K562 (cell line): ENCODE results near the gene DKKL1. TPM values are rescaled to one million over a fixed set of nuclear protein-coding genes. Genes with fewer than 3 reads are reported as not detected.
A peak's percentile ranks its signal among the peaks of the same experiment; 100 is the strongest.

ENCODE experiments used
- CREB1 ChIP-seq, 2 experiments: sonication (generic) in 1 of 2; formaldehyde crosslinking in 1 of 2; IDR thresholded peaks; 2 replicates each; pipeline versions ENCODE4 v1.6.1 to v1.8.0; 2012 to 2022; ENCODE audit warnings: inconsistent platforms in 1 of 2, mild to moderate bottlenecking in 1 of 2, missing genetic modification reagents in 1 of 2, moderate library complexity in 1 of 2
- GABPB1 ChIP-seq: sonication (generic); formaldehyde crosslinking; IDR thresholded peaks from 2 replicates; pipeline ENCODE4 v1.8.0; 2022; ENCODE audit warnings: mild to moderate bottlenecking, missing genetic modification reagents
- NFYB ChIP-seq: IDR thresholded peaks from 2 replicates; pipeline ENCODE4 v1.6.1; 2011; ENCODE audit warnings: mild to moderate bottlenecking, moderate library complexity; ENCODE audit not compliant: insufficient read length; ENCODE audit errors: extremely low read depth
- ZNF175 ChIP-seq: fragments of 200-800 bp; sonication (Bioruptor generic); IDR thresholded peaks from 2 replicates; pipeline ENCODE4 v1.6.1; 2016; ENCODE audit warnings: low read depth, mild to moderate bottlenecking, missing genetic modification characterization, missing compliant biosample characterization
- polyA plus RNA-seq, 8 experiments: library from polyadenylated mRNA; depleted of rRNA in 4 of 8; stranded (reverse) in 5 of 8; unstranded in 3 of 8; fragments of >200 nt; fragmentation: Nextera tagmentation in 2 of 8; fragmentation: Illumina TruSeq in 1 of 8; extraction: Ambion mirVana in 2 of 8; extraction: Trizol in 1 of 8; gene quantifications; 2 replicates each; pipeline versions ENCODE4 v1.2.1 to v1.2.3, GENCODE V29; 2011 to 2014; ENCODE audit warnings: inconsistent platforms in 1 of 8, missing spikeins in 1 of 8
- total RNA-seq, 7 experiments: library from RNA; depleted of rRNA in 6 of 7; stranded (reverse); fragments of >200 nt in 6 of 7; fragmentation: Illumina TruSeq in 2 of 7; extraction: Trizol in 2 of 7; gene quantifications; 2 replicates each; pipeline versions ENCODE4 v1.2.1 to v1.2.3, GENCODE V29; 2011 to 2021; ENCODE audit warnings: low replicate concordance in 1 of 7
- TF ChIP-seq, protein P1 (sequence below): sonication (generic); formaldehyde crosslinking; IDR thresholded peaks from 2 replicates; pipeline ENCODE4 v1.8.0; 2022; ENCODE audit warnings: missing genetic modification reagents, mild to moderate bottlenecking, moderate library complexity, borderline replicate concordance
- TF ChIP-seq, protein P2 (sequence below): fragments of 450-650 bp; IDR thresholded peaks from 2 replicates; pipeline ENCODE4 v1.6.1; 2018; ENCODE audit not compliant: partially characterized antibody
- TF ChIP-seq, protein P3 (sequence below): fragments of 450-650 bp; IDR thresholded peaks from 2 replicates; pipeline ENCODE4 v1.6.1; 2016; ENCODE audit warnings: mild to moderate bottlenecking, moderate library complexity

The DKKL1 gene
- total and polyA plus RNA-seq, 9 of the 15 experiments (the other 6 are each of a cell fraction or from before 2014, with no cell fraction given) = 0.15 to 1.7 (median 0.52) TPM

DNA sequence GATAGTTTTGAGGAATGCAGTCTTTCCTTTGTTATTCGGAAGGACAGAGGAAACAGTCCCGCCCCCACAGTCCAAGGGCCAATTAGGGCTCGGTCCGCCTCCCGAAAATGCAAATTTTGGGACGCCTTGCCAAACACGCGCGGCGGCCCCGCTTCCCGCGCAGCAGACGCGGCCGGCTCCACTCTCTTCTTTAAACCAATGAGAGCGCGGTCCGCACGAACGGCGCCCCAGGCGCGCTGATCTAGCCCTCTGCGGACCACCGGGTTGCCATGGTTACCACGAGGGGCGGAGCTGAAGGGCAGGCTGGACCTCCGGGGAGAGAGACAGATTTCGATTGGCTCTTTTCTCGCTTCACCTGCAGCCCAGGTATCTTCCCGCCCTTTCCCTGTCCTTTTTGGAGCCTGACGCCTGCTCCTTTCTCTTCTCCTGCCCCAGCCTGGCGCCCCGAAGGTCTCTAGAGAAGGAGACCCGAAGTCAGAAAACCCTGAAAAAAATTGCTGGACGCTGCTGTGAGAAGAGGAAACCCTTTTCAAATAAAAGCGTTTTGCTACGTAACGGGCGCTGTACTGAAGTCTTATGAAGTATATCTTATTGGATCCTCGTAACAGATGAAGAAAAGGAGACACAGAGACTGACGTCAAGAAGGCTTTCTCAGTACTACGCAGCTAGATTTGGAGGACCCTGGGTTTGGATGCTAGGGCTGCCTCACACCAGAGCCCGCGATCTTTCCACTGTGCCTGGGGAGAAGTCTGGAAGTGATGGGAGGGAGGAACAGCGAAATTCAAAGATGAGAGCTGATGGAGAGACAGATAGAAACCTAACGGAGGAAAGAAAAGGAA lies 57.6 kb downstream of the DKKL1 start (continued):
- TF ChIP-seq, protein P1, sequence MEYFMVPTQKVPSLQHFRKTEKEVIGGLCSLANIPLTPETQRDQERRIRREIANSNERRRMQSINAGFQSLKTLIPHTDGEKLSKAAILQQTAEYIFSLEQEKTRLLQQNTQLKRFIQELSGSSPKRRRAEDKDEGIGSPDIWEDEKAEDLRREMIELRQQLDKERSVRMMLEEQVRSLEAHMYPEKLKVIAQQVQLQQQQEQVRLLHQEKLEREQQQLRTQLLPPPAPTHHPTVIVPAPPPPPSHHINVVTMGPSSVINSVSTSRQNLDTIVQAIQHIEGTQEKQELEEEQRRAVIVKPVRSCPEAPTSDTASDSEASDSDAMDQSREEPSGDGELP = peak; percentile 43; the same call in 1 of the 2 replicates
- TF ChIP-seq ZNF175 (CRISPR knock-in tag) (no peak), GABPB1 (CRISPR knock-in tag) (peak; percentile 49; the same call in 1 of the 2 replicates), NFYB (peak; percentile 34), CREB1 (IDR thresholded peaks at IDR 0.05) (no peak), CREB1 (CRISPR knock-in tag; IDR thresholded peaks at IDR 0.05) (peak; percentile 37; the same call in 1 of the 2 replicates)
- TF ChIP-seq, protein P2, sequence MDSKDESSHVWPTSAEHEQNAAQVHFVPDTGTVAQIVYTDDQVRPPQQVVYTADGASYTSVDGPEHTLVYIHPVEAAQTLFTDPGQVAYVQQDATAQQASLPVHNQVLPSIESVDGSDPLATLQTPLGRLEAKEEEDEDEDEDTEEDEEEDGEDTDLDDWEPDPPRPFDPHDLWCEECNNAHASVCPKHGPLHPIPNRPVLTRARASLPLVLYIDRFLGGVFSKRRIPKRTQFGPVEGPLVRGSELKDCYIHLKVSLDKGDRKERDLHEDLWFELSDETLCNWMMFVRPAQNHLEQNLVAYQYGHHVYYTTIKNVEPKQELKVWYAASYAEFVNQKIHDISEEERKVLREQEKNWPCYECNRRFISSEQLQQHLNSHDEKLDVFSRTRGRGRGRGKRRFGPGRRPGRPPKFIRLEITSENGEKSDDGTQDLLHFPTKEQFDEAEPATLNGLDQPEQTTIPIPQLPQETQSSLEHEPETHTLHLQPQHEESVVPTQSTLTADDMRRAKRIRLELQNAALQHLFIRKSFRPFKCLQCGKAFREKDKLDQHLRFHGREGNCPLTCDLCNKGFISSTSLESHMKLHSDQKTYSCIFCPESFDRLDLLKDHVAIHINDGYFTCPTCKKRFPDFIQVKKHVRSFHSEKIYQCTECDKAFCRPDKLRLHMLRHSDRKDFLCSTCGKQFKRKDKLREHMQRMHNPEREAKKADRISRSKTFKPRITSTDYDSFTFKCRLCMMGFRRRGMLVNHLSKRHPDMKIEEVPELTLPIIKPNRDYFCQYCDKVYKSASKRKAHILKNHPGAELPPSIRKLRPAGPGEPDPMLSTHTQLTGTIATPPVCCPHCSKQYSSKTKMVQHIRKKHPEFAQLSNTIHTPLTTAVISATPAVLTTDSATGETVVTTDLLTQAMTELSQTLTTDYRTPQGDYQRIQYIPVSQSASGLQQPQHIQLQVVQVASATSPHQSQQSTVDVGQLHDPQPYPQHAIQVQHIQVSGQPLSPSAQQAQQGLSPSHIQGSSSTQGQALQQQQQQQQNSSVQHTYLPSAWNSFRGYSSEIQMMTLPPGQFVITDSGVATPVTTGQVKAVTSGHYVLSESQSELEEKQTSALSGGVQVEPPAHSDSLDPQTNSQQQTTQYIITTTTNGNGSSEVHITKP = peak; percentile 56
- TF ChIP-seq, protein P3, sequence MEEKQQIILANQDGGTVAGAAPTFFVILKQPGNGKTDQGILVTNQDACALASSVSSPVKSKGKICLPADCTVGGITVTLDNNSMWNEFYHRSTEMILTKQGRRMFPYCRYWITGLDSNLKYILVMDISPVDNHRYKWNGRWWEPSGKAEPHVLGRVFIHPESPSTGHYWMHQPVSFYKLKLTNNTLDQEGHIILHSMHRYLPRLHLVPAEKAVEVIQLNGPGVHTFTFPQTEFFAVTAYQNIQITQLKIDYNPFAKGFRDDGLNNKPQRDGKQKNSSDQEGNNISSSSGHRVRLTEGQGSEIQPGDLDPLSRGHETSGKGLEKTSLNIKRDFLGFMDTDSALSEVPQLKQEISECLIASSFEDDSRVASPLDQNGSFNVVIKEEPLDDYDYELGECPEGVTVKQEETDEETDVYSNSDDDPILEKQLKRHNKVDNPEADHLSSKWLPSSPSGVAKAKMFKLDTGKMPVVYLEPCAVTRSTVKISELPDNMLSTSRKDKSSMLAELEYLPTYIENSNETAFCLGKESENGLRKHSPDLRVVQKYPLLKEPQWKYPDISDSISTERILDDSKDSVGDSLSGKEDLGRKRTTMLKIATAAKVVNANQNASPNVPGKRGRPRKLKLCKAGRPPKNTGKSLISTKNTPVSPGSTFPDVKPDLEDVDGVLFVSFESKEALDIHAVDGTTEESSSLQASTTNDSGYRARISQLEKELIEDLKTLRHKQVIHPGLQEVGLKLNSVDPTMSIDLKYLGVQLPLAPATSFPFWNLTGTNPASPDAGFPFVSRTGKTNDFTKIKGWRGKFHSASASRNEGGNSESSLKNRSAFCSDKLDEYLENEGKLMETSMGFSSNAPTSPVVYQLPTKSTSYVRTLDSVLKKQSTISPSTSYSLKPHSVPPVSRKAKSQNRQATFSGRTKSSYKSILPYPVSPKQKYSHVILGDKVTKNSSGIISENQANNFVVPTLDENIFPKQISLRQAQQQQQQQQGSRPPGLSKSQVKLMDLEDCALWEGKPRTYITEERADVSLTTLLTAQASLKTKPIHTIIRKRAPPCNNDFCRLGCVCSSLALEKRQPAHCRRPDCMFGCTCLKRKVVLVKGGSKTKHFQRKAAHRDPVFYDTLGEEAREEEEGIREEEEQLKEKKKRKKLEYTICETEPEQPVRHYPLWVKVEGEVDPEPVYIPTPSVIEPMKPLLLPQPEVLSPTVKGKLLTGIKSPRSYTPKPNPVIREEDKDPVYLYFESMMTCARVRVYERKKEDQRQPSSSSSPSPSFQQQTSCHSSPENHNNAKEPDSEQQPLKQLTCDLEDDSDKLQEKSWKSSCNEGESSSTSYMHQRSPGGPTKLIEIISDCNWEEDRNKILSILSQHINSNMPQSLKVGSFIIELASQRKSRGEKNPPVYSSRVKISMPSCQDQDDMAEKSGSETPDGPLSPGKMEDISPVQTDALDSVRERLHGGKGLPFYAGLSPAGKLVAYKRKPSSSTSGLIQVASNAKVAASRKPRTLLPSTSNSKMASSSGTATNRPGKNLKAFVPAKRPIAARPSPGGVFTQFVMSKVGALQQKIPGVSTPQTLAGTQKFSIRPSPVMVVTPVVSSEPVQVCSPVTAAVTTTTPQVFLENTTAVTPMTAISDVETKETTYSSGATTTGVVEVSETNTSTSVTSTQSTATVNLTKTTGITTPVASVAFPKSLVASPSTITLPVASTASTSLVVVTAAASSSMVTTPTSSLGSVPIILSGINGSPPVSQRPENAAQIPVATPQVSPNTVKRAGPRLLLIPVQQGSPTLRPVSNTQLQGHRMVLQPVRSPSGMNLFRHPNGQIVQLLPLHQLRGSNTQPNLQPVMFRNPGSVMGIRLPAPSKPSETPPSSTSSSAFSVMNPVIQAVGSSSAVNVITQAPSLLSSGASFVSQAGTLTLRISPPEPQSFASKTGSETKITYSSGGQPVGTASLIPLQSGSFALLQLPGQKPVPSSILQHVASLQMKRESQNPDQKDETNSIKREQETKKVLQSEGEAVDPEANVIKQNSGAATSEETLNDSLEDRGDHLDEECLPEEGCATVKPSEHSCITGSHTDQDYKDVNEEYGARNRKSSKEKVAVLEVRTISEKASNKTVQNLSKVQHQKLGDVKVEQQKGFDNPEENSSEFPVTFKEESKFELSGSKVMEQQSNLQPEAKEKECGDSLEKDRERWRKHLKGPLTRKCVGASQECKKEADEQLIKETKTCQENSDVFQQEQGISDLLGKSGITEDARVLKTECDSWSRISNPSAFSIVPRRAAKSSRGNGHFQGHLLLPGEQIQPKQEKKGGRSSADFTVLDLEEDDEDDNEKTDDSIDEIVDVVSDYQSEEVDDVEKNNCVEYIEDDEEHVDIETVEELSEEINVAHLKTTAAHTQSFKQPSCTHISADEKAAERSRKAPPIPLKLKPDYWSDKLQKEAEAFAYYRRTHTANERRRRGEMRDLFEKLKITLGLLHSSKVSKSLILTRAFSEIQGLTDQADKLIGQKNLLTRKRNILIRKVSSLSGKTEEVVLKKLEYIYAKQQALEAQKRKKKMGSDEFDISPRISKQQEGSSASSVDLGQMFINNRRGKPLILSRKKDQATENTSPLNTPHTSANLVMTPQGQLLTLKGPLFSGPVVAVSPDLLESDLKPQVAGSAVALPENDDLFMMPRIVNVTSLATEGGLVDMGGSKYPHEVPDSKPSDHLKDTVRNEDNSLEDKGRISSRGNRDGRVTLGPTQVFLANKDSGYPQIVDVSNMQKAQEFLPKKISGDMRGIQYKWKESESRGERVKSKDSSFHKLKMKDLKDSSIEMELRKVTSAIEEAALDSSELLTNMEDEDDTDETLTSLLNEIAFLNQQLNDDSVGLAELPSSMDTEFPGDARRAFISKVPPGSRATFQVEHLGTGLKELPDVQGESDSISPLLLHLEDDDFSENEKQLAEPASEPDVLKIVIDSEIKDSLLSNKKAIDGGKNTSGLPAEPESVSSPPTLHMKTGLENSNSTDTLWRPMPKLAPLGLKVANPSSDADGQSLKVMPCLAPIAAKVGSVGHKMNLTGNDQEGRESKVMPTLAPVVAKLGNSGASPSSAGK = peak; percentile 67
- TF ChIP-seq, all 486 proteins: peak for 33
